22Rv1 (cell line): ENCODE measurements around the gene OARD1.

Experiments used
- CTCF ChIP-seq: fragments of 450-650 bp; IDR thresholded peaks from 2 replicates; pipeline ENCODE4 v1.5.1; 2017; ENCODE audit warnings: mild to moderate bottlenecking
- ZFX ChIP-seq: fragments of 450-650 bp; IDR thresholded peaks from 2 replicates; pipeline ENCODE4 v1.6.1; 2017; ENCODE audit warnings: antibody characterized with exemption, borderline replicate concordance

GRCh38 chr6:41023114-41023513, 49.0 kb downstream of the OARD1 start:
- TF ChIP-seq CTCF (no peak), ZFX (no peak)
